ENCODE measurements around the gene ZG16.

DNA sequence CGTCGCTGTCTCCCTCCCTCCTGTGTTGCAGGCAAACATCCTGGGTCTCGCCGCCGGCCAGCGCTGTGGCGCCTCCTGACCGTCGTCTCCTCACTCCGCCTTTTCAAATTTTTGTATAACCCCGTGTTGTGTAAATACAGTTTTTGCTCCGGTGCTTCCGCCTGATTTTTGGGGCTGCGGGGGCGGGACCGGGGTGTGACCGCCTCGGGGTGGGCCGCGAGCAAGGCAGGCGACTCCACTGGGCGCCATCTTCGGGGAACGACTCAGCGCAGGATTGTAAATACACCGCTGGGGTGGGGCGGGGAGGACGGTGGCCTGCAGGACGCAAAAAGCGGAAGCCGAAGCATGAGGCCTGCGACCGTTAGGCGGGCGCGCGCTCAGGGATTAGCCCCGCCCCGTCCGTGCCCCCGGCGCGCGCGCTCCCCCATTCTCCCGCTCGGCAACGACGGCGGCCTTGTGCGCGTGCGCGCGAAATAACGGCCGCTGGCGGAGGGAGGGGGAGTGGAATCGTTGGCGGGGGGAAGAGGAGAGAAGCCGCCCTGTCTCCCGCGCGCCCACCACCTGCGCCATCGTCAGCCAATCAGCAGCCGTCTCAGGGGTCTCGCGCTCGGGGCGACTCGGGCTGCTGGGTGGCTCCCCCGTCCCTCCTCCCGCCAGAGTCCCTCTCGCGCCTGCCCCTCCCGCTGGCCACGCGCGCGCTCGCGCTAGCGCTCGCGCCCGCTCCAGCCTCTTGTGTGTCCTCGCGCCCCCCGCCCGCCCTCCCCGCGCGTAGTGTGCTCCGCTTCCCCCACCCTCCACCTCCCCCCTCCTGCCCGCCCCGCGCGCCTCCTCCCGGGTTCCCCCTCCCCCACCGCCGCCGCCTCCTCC is 27.4 kb downstream of the ZG16 start:
- TF ChIP-seq YY1 (IDR thresholded peaks at IDR 0.05; ENCODE audit: insufficient read depth, insufficient read length) (peak; percentile 75), SUZ12 (IDR thresholded peaks at IDR 0.05; ENCODE audit: extremely low read depth, insufficient read depth, insufficient read length) (no peak)

Data from NT2/D1 (cell line).